Motor neuron (in vitro differentiated cells): Measurements from ENCODE around the gene GATA3. TPM values are rescaled to one million over a fixed set of nuclear protein-coding genes. Genes with fewer than 3 reads are reported as not detected.

ENCODE experiments used
- total RNA-seq, 8 experiments: library from RNA; unstranded; fragments of 300-600 nt; gene quantifications; 2 replicates each; pipeline versions ENCODE4 v1.2.3 to v1.2.4, GENCODE V29; 2022

Gene GATA3
- total RNA-seq, 8 experiments from 2014 or later: 0.11 to 3.2 (median 0.42) TPM

Other genes starting within 250 kb of the GATA3 start
- gene TAF3, start 236.2 kb upstream of the GATA3 start, total RNA-seq: 1 to 10 TPM; 3.0 to 7.8 (median 5.4) TPM